Sciatic nerve (tissue), 2 donors: ENCODE measurements around the gene ZNF423. TPM values are rescaled to one million over a fixed set of nuclear protein-coding genes. Genes with fewer than 3 reads are reported as not detected.

Experiments used
- ATAC-seq: fragments of 200-7000 bp; cut with Tn5 transposase; one replicate; pipeline ENCODE4 v1.9.1; 2020; ENCODE audit warnings: mild to moderate bottlenecking, moderate library complexity
- DNase-seq: peaks from one replicate; pipeline ENCODE4 v3.0.0-alpha.2; 2020; ENCODE audit warnings: low spot score
- intact Hi-C: fragments of 100-400 bp; cut with DNase I; formaldehyde crosslinking; loops from one replicate; pipeline ENCODE4 v1.14.2; 2022
- total RNA-seq: library from RNA; stranded (reverse); fragmentation: NEBNext Ultra II Directional; extraction: Animal tissue kit (Norgen Biotek cat#: 25700); gene quantifications from one replicate; pipeline ENCODE4 v1.2.1, GENCODE V29; 2021
- donor health status: DM: no; HTN: no; CAD: no.
- donor health status: DM: no; HTN: no; CAD: no.

Gene ZNF423
- total RNA-seq, 1 donor from 2014 or later = 25.3 TPM

DNA sequence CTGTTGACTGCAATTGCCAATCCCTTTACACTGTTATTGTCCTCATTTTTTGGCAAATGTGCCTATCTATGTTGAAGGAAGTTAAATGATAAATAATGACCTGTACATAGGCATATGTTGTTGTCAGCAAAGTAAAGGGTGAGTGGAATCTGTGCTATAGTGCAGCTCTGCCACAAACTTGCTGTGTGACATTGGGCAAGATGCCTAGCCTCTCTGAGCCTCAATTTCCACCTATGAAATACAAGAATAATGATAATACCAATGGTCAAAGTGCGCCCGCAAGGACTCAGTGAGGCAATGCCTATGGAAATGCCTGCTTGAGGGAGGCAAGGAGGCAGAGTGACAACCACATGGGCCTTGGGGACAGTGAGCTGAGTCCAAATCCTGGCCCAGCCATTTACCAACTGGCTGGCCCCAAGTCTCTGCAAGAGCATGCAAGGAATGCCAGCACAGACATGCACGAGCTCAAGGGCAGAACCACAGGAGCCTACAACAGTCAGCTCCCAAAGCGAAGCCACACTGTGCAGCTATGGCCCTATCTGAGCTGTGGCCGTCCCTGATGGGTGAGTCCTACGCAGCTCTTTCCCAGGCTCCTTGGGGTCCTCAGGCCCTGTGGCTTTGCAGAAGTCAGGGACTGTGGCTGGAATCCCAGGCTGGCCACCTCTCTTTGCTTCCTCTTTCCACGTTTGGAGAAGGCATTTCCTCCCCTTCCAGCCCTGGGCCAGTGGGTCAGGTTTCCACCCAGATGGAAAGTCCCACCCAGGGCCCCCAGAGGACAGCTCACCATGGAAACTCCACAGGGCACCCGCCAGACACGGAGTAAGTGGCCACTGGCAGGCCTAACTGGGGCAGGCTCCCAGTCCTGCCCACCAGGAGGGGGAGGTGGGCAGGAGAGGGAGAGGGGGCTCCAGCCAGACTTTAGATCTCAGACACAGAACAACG lies 82.1 kb downstream of the ZNF423 start:
- ATAC-seq (no peak), DNase-seq (no peak)
- intact Hi-C loops = no loop called here

DNA sequence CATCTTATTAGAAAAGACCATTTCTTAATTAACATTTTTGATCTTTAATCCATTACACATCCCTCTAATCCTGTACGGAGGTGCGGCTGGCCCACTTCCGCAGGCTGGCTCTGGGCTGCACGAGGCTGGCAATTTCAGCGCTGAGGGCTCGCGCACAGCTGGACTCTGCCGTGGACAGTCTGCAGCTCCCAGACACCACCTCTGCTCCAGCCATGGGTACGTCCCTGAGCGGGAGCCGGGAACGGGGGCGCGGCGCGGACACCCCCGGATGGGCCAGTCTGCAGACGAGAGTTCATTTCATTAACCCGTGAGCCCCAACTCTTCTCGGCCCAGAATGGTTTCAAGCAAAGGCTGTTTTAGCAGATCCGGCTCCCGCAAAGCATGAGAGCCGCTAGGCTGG lies 87.9 kb downstream of the ZNF423 start:
- intact Hi-C loops = no loop called here
- ATAC-seq (no peak), DNase-seq (no peak)

DNA sequence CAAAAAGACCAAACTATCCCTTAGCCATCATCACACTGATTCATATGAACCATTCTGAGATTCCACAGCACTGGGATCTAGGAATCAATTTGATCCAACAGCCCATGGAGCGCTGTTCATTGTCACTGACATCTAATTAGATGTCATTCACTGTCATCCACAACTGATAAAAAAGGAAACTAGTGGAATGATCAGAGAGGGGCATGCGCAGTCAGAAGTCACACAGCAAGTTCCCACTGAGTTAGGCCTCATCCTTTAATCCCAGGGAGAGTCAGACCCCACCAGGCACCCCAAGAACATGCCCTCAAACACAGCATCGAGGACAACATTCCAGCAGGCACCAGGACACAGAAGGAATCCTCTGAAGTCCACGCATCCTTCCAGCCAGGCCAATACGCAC lies 88.5 kb downstream of the ZNF423 start:
- intact Hi-C loops = no loop called here
- ATAC-seq (no peak), DNase-seq (no peak)

DNA sequence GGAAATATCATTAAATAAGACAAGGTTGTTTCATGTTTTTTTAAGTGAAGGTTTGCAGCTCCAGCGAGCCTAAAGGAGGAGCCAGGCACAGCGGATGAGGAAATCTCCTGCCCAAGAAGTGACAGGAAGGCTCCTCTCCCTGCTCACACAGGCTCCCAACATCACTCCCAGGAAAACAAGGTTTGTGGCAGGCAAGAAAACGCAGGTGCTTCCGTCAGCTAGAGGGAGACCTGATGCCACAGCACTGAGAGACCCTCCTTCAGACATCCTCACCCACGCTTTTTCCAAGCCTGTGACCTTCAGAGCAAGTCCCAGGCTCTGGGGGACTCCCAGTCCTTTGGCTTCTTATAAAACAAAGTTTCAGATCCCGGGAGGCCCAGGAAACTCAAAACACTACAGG lies 89.7 kb downstream of the ZNF423 start:
- ATAC-seq (peak; percentile 71), DNase-seq (no peak)
- intact Hi-C loops = no loop called here

DNA sequence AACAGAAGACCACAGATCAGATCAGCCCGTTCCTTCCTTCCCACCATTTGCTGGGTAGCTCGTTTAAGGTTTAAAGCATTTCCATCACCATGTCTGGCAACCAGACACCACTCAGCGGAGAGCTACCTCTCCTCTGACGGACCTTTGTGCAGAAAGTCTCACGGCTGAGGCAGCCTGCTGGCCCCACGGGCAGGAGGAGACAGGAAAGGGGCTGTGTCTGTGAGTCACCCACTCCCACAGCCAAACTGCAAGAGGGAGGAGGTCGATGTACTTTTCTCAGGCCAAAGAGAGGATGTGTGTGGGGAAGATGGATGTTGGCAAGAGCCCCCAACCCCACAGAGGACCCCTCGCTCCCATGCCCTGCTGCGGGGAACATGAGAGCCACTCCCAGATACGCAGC lies 92.1 kb downstream of the ZNF423 start:
- DNase-seq = no peak

DNA sequence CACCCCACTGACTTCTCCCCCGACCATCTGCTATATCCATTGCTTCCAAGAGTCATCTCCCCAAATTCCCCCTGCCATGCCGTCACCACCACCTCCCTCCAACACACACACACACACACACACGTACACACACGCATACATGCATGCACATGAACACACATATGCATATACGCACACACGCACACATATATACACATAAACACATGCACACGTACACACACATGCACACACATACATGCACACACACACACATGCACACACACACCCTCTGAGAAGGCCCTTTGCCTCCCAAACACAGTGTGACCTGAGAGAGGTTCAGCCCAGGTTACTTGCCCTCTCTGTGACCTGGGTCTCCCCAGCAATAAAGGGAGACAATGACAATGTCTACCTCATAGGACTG lies 95.1 kb downstream of the ZNF423 start:
- ATAC-seq = no peak
- intact Hi-C loops = no loop called here
- no peak for DNase-seq

More for the DNA sequence above, 92.1 kb downstream of the ZNF423 start:
- intact Hi-C loops = no loop called here
- ATAC-seq = no peak

DNA sequence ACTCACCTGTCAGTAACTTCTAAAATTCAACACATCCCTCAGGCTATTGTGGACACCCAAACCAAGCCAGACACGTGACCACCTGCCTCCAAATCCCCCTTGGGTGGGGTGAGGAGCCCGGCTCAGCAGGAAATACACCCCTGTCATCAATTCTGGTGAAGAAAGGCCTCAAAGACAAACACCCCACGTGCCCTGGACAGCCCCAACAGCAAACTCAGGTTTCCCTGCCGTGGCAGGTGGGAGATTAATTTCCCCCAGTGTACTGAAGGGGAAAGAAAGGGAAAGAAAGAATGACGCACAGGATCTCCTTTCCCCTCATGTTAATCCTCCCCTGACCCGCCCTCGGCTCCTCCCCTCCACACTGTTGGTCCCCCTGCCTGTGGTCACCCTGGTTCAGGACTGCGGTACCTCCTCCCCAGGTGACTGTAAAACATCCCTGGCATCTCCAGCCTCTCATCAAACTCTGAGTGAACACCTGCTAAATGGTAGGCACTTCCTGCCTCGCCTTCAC lies 98.3 kb downstream of the ZNF423 start:
- ATAC-seq = no peak
- intact Hi-C loops = no loop called here
- no peak for DNase-seq

DNA sequence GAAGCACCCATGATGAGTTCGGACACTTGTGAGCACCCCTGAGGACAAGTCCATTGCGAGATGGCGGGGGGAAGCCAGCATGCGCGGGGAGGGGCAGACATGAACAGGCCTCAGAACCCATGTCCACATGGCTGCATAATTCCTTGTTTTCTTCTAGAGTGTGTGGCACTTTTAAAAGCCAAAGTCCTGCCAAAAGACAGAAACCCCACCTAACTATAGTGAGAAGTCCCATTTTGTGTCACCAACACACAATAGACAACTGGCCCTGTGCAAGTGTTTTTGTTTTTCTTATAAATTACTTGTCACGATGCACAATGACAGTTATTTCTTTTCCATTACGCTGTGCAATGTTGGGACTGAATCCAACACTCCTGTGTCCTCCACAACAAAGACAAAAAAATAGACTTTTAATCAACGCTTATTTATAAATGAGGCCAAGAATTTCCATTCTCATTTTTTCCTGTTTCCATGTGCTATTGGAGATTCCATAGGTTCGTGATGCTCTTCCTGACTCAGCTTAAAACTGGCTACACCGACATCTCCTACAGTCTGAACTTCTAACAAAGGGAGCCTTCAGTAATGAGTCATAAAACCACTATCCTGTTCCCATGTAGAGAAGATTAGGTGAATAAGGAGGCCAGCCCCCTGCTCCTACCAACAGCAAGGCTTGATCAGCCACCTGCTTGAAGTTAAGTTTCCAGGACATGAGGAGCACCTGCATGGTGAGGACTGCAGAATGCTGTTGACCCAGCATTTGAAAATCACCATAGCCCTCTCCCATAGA lies 98.9 kb downstream of the ZNF423 start:
- intact Hi-C loops = no loop called here
- ATAC-seq = no peak

GRCh38 chr16:49755716-49756505 lies 100.0 kb downstream of the ZNF423 start:
- intact Hi-C loops = no loop called here
- ATAC-seq (no peak), DNase-seq (no peak)

More for the DNA sequence above, 98.9 kb downstream of the ZNF423 start:
- no peak for DNase-seq

- ATAC-seq (peak; percentile 83), DNase-seq (no peak)
- intact Hi-C loops = no loop called here
These were observed 100.6 kb downstream of the ZNF423 start for GRCh38 chr16:49755313-49755620.

DNA sequence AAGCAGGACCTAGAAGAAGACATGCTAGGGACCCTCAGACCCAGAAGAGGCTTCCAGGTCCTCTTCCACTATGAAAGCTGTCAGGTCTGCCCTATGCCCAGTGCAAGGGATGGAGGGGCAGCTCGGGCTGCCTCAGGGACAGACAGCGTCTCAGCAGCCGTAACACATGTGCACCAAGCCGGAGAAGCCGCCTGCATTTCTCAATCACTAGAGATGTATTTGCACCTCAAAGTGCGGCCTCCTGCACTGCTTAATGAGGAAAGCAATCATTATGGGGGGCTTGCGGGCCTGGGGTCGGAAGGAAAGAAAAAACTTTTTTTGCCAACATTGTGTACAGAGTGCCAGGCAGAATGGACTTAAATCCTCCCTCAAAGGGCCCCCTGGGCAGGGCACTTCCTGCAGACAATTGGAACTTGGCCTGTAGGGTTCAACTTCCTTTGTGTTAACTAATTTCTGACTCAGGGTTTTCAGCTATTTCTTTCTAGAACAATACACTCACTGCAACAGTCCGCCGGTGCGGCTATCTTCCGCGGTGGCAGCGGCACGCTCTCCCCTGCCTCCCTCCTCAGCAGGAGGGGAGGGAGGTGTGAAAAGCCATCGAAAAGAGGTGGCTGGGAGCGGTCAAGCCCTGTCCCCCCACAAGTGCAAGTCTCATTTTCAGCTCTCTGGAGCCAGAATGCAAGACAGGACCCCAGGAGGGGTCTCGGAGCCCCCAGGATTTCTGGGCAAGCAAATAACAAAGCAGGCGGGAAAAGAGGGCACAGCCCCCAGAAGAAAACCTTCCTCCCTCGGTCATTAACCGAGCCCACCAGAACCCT lies 101.2 kb downstream of the ZNF423 start:
- DNase-seq = no peak
- intact Hi-C loops = no loop called here
- peak; percentile 75 for ATAC-seq

DNA sequence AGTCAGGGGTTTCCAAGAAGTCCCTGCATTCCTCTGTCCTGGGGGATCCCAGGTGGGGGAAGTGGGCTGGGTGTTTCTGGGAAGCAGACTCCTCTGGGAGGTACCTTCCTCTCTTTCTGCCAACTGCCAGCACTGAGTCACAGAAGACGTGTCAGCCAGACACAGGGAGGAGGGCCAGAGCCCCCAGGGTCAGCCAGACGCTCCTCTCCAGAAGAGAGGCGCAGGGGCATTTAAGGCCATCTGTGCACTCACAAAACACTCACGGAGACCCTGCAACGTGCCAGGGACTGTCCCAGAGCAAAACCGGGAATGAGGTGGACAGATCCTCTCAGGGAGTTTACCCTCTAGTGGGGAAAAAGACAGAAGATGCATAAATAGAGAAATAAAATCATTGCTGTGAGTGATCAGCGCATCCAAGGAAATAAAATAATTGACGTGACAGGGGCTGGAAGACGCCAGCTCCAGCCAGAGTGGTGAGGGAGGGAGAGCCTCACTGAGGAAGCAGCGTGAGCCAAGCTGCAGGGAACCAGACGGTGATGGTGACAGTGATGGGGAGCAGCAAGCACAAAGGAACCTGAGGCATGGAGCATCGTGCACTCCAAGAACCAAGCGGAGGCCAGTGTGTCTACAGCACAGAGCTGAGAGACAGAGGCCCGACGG lies 105.4 kb downstream of the ZNF423 start:
- DNase-seq = no peak
- no peak for ATAC-seq
- intact Hi-C loops = no loop called here

- intact Hi-C loops = no loop called here
- DNase-seq (no peak), ATAC-seq (no peak)
These were observed 106.1 kb downstream of the ZNF423 start for GRCh38 chr16:49749816-49750215.

DNA sequence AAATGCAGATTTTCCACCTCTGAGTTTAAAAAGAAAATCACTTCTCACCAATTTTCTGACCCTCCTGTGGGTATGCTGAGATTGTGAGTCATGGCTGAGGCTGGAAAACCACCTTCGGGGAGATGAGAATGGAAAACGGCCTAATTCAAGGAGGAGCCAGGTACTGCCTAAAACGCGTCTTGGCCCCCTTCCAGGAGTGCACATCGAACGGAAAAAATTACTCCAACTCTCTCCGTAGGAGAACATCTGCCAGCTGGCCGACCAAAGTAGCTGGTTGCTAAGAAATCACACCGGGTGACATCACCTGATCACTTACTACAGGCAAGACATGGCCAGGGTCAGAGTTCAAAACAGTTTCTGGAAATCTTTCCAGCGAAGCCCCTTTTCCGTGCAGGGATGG lies 107.6 kb downstream of the ZNF423 start:
- DNase-seq (peak; percentile 83), ATAC-seq (peak; percentile 57)
- intact Hi-C loops = no loop called here

GRCh38 chr16:49747654-49748053 lies 108.3 kb downstream of the ZNF423 start:
- DNase-seq (no peak), ATAC-seq (peak; percentile 27)
- intact Hi-C loops = no loop called here

- no peak for DNase-seq
- no peak for ATAC-seq
- intact Hi-C loops = no loop called here
These were observed 109.4 kb downstream of the ZNF423 start for GRCh38 chr16:49746545-49746944.

- DNase-seq (no peak), ATAC-seq (no peak)
- intact Hi-C loops = no loop called here
These were observed 110.6 kb downstream of the ZNF423 start for GRCh38 chr16:49745311-49745747.
